Kidney (tissue), 14 donors: ENCODE data around the gene ACKR3. TPM values are rescaled to one million over a fixed set of nuclear protein-coding genes. Genes with fewer than 3 reads are reported as not detected.

Experiments
- DNase-seq, 5 donors: peaks; one replicate each; pipeline ENCODE4 v3.0.0-alpha.2; 2013 to 2020
- FAIRE-seq: peaks from 2 replicates; lab custom pipeline; 2012; peaks lifted over from hg19 to GRCh38; lab: Jason Lieb, UNC
- H3K27ac ChIP-seq, 2 donors: one replicate each; pipeline ENCODE4 v1.7.0; 2013; ENCODE audit warnings: low read depth in 2 of 2, low read length in 2 of 2, inconsistent platforms in 1 of 2
- H3K27me3 ChIP-seq: one replicate; pipeline ENCODE4 v1.7.1; 2013; ENCODE audit warnings: low read length, inconsistent platforms; ENCODE audit not compliant: control insufficient read depth, insufficient read depth
- H3K36me3 ChIP-seq, 3 donors: one replicate each; pipeline versions ENCODE4 v1.7.0 to v1.7.1; 2013; ENCODE audit warnings: low read length in 3 of 3, control low read depth in 1 of 3, inconsistent platforms in 1 of 3; ENCODE audit not compliant: insufficient read depth in 3 of 3, control insufficient read depth in 2 of 3
- H3K4me1 ChIP-seq, 3 donors: one replicate each; pipeline versions ENCODE4 v1.7.0 to v1.7.1; 2013; ENCODE audit warnings: low read length in 3 of 3, inconsistent platforms in 1 of 3, low read depth in 1 of 3; ENCODE audit not compliant: control insufficient read depth in 2 of 3, insufficient read depth in 2 of 3
- H3K4me3 ChIP-seq, 3 donors: one replicate each; pipeline versions ENCODE4 v1.7.0 to v1.8.1; 2013; ENCODE audit warnings: low read length in 3 of 3, control low read depth in 1 of 3, inconsistent platforms in 1 of 3
- H3K9ac ChIP-seq, 3 donors: one replicate each; pipeline versions ENCODE4 v1.7.0 to v1.7.1; 2013; ENCODE audit warnings: low read length in 3 of 3, control low read depth in 1 of 3, inconsistent platforms in 1 of 3
- H3K9me3 ChIP-seq, 3 donors: one replicate each; pipeline versions ENCODE4 v1.7.0 to v1.7.1; 2013; ENCODE audit warnings: low read length in 3 of 3, control low read depth in 1 of 3, inconsistent platforms in 1 of 3; ENCODE audit not compliant: control insufficient read depth in 2 of 3, insufficient read depth in 1 of 3
- CTCF ChIP-seq: IDR thresholded peaks from 3 replicates; pipeline ENCODE4 v1.5.1; 2012; ENCODE audit warnings: mild to moderate bottlenecking, moderate library complexity, borderline replicate concordance; ENCODE audit not compliant: insufficient read depth; ENCODE audit errors: extremely low read depth
- intact Hi-C: fragments of 100-400 bp; cut with DNase I; formaldehyde crosslinking; loops from one replicate; pipeline ENCODE4 v1.11.1; 2022
- polyA plus RNA-seq: library from polyadenylated mRNA; stranded (reverse); fragments of 350-450 nt; fragmentation: Illumina TruSeq; extraction: RNeasy Lipid Tissue Mini Kit (QIAGEN cat#74804); gene quantifications from one replicate; pipeline ENCODE4 v1.2.3, GENCODE V29; 2014; ENCODE audit warnings: low read depth, low replicate concordance; ENCODE audit not compliant: insufficient read depth
- total RNA-seq: library from RNA; stranded (reverse); fragmentation: NEBNext Ultra II Directional; extraction: Animal tissue kit (Norgen Biotek cat#: 25700); gene quantifications from one replicate; pipeline ENCODE4 v1.2.1, GENCODE V29; 2021
- donor health status: control.
- donor health status: control.
- donor health status: control.
- donor health status: control.
- donor health status: control.
- donor health status: DM: yes; HTN: yes; CAD: no.
- donor health status: Normal renal cell carcinoma (clear cell type).

ACKR3 gene
- total and polyA plus RNA-seq, 2 donors from 2014 or later, result 6.9 to 8.7 TPM

- no peaks in the 10 kb centered on the region for H3K27me3 ChIP-seq
- DNase-seq (peak in 3 of 5 donors; percentile 56 to 76 (median 65)), FAIRE-seq (no peak)
- no peak for TF ChIP-seq CTCF
- H3K4me1 ChIP-seq, result no peaks in the 10 kb centered on the region
- no peak overlapping the region for H3K9ac ChIP-seq
- intact Hi-C loops, result no loop called here
- H3K27ac ChIP-seq, result no peak overlapping the region
- H3K4me3 ChIP-seq, result no peak overlapping the region
- H3K36me3 ChIP-seq, result no peaks in the 10 kb centered on the region
- H3K9me3 ChIP-seq, result no peaks in the 10 kb centered on the region
Measured at GRCh38 chr2:236604575-236605344, 35.1 kb downstream of the ACKR3 start.

- TF ChIP-seq CTCF, result no peak
Measured at GRCh38 chr2:236605345-236605734, 35.7 kb downstream of the ACKR3 start.

GRCh38 chr2:236606023-236606422 lies 36.4 kb downstream of the ACKR3 start:
- intact Hi-C loops, result no loop called here
- H3K27ac ChIP-seq, result no peak overlapping the region
- no peaks in the 10 kb centered on the region for H3K9me3 ChIP-seq
- FAIRE-seq (no peak), DNase-seq (no peak)
- H3K4me1 ChIP-seq, result no peaks in the 10 kb centered on the region
- no peak for TF ChIP-seq CTCF
- no peak overlapping the region for H3K9ac ChIP-seq
- H3K36me3 ChIP-seq, result no peaks in the 10 kb centered on the region
- no peak overlapping the region for H3K4me3 ChIP-seq
- H3K27me3 ChIP-seq, result no peaks in the 10 kb centered on the region

More at GRCh38 chr2:236605345-236605734, 35.7 kb downstream of the ACKR3 start:
- Histone ChIP-seq H3K27me3 (no peaks in the 10 kb centered on the region), H3K36me3 (no peaks in the 10 kb centered on the region), H3K27ac (no peak overlapping the region), H3K4me3 (no peak overlapping the region), H3K9me3 (no peaks in the 10 kb centered on the region), H3K9ac (no peak overlapping the region), H3K4me1 (no peaks in the 10 kb centered on the region)
- FAIRE-seq (no peak), DNase-seq (peak in 3 of 5 donors; percentile 28 to 36 (median 36))
- intact Hi-C loops, result no loop called here
